Measurements from ENCODE around the gene CPTP. TPM values are rescaled to one million over a fixed set of nuclear protein-coding genes. Genes with fewer than 3 reads are reported as not detected.

CPTP gene
- total and polyA plus RNA-seq, 2 of the 13 experiments (the other 11 are each of a cell fraction or from before 2014, with no cell fraction given) = 5.5 to 9.3 TPM

DNA sequence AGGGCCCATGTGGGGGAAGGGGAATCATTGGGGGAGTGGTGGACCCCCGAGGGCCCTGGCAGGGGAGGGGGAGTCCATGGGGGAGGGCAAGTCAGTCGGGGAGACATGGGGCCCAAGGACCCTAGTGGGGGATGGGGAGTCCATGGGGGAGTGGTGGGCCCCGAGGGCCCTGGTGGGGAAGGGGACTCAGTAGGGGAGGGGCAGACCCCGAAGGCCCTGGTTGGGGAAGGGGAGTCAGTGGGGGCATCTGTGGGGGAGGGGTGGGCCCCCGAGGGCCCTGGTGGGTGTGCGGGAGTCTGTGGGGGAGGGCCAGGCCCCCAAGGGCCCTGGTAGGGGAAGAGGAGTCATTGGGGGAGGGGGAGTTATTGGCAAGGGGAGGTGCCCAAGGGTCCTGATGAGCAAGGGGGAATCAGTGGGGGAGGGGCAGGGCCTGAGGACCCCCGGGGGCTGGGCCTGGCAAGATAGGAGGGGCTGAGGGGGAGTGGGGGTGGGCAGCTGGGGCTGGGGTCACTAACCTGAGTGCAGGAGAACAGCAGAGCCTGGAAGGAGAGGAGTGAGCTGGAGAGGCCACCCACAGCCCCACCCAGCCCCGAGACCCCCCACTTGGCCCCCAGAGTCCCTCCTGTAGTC, 31.7 kb downstream of the CPTP start:
- no peaks in the 10 kb centered on the region for H4K20me1 ChIP-seq (ENCODE audit: insufficient read depth, low read length)
- peak overlapping the region; percentile 80; the same call in 1 of the 2 replicates for H3K9ac ChIP-seq (ENCODE audit: insufficient read depth, low read depth, low read length)
- peak overlapping the region; percentile 92 for H3K4me2 ChIP-seq (ENCODE audit: low read depth, low read length)
- no peaks in the 10 kb centered on the region for H3K27me3 ChIP-seq (ENCODE audit: control insufficient read depth in 1 of 2, insufficient read depth in 2 of 2, low read length in 2 of 2)
- WGBS (ENCODE audit: low lambda C conversion rate) = 67% methylated on average over 8 of the region's 8 CpGs
- FAIRE-seq = no peak
- no peak overlapping the region for H3K27ac ChIP-seq (ENCODE audit: extremely low read length, insufficient read depth, low read length)
- no peaks in the 10 kb centered on the region for H3K36me3 ChIP-seq (replicated peaks in 1 of 2; ENCODE audit: control insufficient read depth in 1 of 2, insufficient read depth in 2 of 2, low read length in 2 of 2)
- POLR2A ChIA-PET = no interaction called here
- BruUV-seq (replicated peaks) = no TSS peak
- no peak overlapping the region for H2AFZ ChIP-seq (ENCODE audit: low read length)
- DNase-seq (ENCODE audit: low spot score) = no peak
- ATAC-seq = no peak
- peak overlapping the region; percentile 69 to 74 (median 71); a peak in 4 of 6 replicates for H3K4me3 ChIP-seq (replicated peaks in 1 of 3; ENCODE audit: insufficient read depth in 1 of 3, low read depth in 2 of 3, low read length in 3 of 3)
- H3K9me3 ChIP-seq (ENCODE audit: low read length) = no peaks in the 10 kb centered on the region
- CTCF ChIA-PET (ENCODE audit: low intra/inter-chr PET ratio, low total read pairs) = no interaction called here
- H3K79me2 ChIP-seq (ENCODE audit: insufficient read depth, low read length) = peaks cover 4% of the 10 kb centered on the region
- in situ Hi-C loops (cut with HindIII; ENCODE audit: extremely low pct_ligation_motif_present, low pct_unique_long_range_greater_than_20kb) = no loop called here
- intact Hi-C loops (cut with micrococcal nuclease; ENCODE audit: unreplicated experiment) = no loop called here
- TF ChIP-seq SMYD3 (CRISPR knock-in tag; IDR thresholded peaks at IDR 0.05) (no peak), ZNF101 (CRISPR knock-in tag; IDR thresholded peaks at IDR 0.05; ENCODE audit: borderline replicate concordance, low read depth) (no peak), ZFX (CRISPR knock-in tag; IDR thresholded peaks at IDR 0.05; ENCODE audit: low read depth) (no peak)
- TF ChIP-seq, protein P1, sequence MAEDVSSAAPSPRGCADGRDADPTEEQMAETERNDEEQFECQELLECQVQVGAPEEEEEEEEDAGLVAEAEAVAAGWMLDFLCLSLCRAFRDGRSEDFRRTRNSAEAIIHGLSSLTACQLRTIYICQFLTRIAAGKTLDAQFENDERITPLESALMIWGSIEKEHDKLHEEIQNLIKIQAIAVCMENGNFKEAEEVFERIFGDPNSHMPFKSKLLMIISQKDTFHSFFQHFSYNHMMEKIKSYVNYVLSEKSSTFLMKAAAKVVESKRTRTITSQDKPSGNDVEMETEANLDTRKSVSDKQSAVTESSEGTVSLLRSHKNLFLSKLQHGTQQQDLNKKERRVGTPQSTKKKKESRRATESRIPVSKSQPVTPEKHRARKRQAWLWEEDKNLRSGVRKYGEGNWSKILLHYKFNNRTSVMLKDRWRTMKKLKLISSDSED (CRISPR knock-in tag; IDR thresholded peaks at IDR 0.05) = no peak
- H3K4me1 ChIP-seq (ENCODE audit: insufficient read depth, low read length) = peaks cover 60% of the 10 kb centered on the region

- Histone ChIP-seq H3K4me1 (ENCODE audit: insufficient read depth, low read length) (peaks cover 60% of the 10 kb centered on the region), H3K79me2 (ENCODE audit: insufficient read depth, low read length) (peaks cover 4% of the 10 kb centered on the region), H3K27ac (ENCODE audit: extremely low read length, insufficient read depth, low read length) (no peak overlapping the region), H3K36me3 (replicated peaks in 1 of 2; ENCODE audit: control insufficient read depth in 1 of 2, insufficient read depth in 2 of 2, low read length in 2 of 2) (no peaks in the 10 kb centered on the region), H3K9me3 (ENCODE audit: low read length) (no peaks in the 10 kb centered on the region), H2AFZ (ENCODE audit: low read length) (no peak overlapping the region), H3K4me3 (replicated peaks in 1 of 3; ENCODE audit: insufficient read depth in 1 of 3, low read depth in 2 of 3, low read length in 3 of 3) (peak overlapping the region; percentile 69 to 74 (median 71); a peak in 5 of 6 replicates), H3K27me3 (ENCODE audit: control insufficient read depth in 1 of 2, insufficient read depth in 2 of 2, low read length in 2 of 2) (no peaks in the 10 kb centered on the region), H3K9ac (ENCODE audit: insufficient read depth, low read depth, low read length) (peak overlapping the region; percentile 80), H4K20me1 (ENCODE audit: insufficient read depth, low read length) (no peaks in the 10 kb centered on the region), H3K4me2 (ENCODE audit: low read depth, low read length) (peak overlapping the region; percentile 92)
- ATAC-seq (no peak), DNase-seq (ENCODE audit: low spot score) (no peak), FAIRE-seq (no peak)
- in situ Hi-C loops (cut with HindIII; ENCODE audit: extremely low pct_ligation_motif_present, low pct_unique_long_range_greater_than_20kb) (no loop called here), intact Hi-C loops (cut with micrococcal nuclease; ENCODE audit: unreplicated experiment) (no loop called here)
- no TSS peak for BruUV-seq (replicated peaks)
- ChIA-PET POLR2A (interaction anchor here (1.4 to 4.0 kb wide), 4 partner anchors 9 to 43 kb away, joined by 7 to 38 read pairs (median 16); partner anchors contain the start of genes AURKAIP1, CCNL2 and DVL1), CTCF (ENCODE audit: low intra/inter-chr PET ratio, low total read pairs) (no interaction called here)
- 63% methylated on average over 7 of the region's 26 CpGs for WGBS (ENCODE audit: low lambda C conversion rate)
- TF ChIP-seq ZNF34 (CRISPR knock-in tag; IDR thresholded peaks at IDR 0.05; ENCODE audit: borderline replicate concordance) = no peak
- no peak for TF ChIP-seq NCOA5 (CRISPR knock-in tag; IDR thresholded peaks at IDR 0.05)
- no peak for TF ChIP-seq ZNF484 (CRISPR knock-in tag; IDR thresholded peaks at IDR 0.05; ENCODE audit: borderline replicate concordance, low read depth)
- TF ChIP-seq KDM5A (IDR thresholded peaks at IDR 0.05; ENCODE audit: borderline replicate concordance, low read length) = no peak
- 0 out of 2 replicates have a peak, but pooled peaks have one; percentile 35 for TF ChIP-seq ZBTB38 (CRISPR knock-in tag; IDR thresholded peaks at IDR 0.05)
- TF ChIP-seq ELF1 (CRISPR knock-in tag; IDR thresholded peaks at IDR 0.05) = no peak
- TF ChIP-seq, protein P2, sequence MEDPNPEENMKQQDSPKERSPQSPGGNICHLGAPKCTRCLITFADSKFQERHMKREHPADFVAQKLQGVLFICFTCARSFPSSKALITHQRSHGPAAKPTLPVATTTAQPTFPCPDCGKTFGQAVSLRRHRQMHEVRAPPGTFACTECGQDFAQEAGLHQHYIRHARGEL (CRISPR knock-in tag; IDR thresholded peaks at IDR 0.05) = no peak
- TF ChIP-seq NR2F6 (IDR thresholded peaks at IDR 0.05) = no peak
- TF ChIP-seq NR2F6 (CRISPR knock-in tag; IDR thresholded peaks at IDR 0.05) = peak; percentile 36; the same call in 1 of the 2 replicates
- TF ChIP-seq ZNF782 (CRISPR knock-in tag; IDR thresholded peaks at IDR 0.05; ENCODE audit: borderline replicate concordance) = no peak
- no peak for TF ChIP-seq NRL (CRISPR knock-in tag; IDR thresholded peaks at IDR 0.05; ENCODE audit: borderline replicate concordance)
- TF ChIP-seq GZF1 (CRISPR knock-in tag; IDR thresholded peaks at IDR 0.05) = no peak
- TF ChIP-seq TBP (CRISPR knock-in tag; IDR thresholded peaks at IDR 0.05) = no peak
- no peak for TF ChIP-seq ZNF720 (CRISPR knock-in tag; IDR thresholded peaks at IDR 0.05)
Observed at GRCh38 chr1:1356796-1357401, 32.3 kb downstream of the CPTP start.
